ENCODE measurements around the gene FITM1. TPM values are rescaled to one million over a fixed set of nuclear protein-coding genes. Genes with fewer than 3 reads are reported as not detected.

The FITM1 gene
- total RNA-seq, 4 donors from 2014 or later: 0.68 TPM; not detected in 3

- TF ChIP-seq CTCF (IDR thresholded peaks at IDR 0.05; ENCODE audit: low read depth): no peak
These were observed 44.1 kb upstream of the FITM1 start for GRCh38 chr14:24086193-24086955.

GRCh38 chr14:24087004-24087403 lies 43.5 kb upstream of the FITM1 start:
- TF ChIP-seq CTCF (IDR thresholded peaks at IDR 0.05; ENCODE audit: low read depth): no peak

- no peak for TF ChIP-seq CTCF (IDR thresholded peaks at IDR 0.05; ENCODE audit: low read depth)
These were observed 42.4 kb upstream of the FITM1 start for GRCh38 chr14:24088095-24088494.

GRCh38 chr14:24089890-24090289 lies 40.6 kb upstream of the FITM1 start:
- no peak for TF ChIP-seq CTCF (IDR thresholded peaks at IDR 0.05; ENCODE audit: low read depth)

GRCh38 chr14:24092110-24092504 lies 38.4 kb upstream of the FITM1 start:
- TF ChIP-seq CTCF (IDR thresholded peaks at IDR 0.05; ENCODE audit: low read depth): no peak

GRCh38 chr14:24092505-24093206 lies 37.8 kb upstream of the FITM1 start:
- no peak for TF ChIP-seq CTCF (IDR thresholded peaks at IDR 0.05; ENCODE audit: low read depth)

GRCh38 chr14:24093207-24093900 lies 37.1 kb upstream of the FITM1 start:
- no peak for TF ChIP-seq CTCF (IDR thresholded peaks at IDR 0.05; ENCODE audit: low read depth)

Measured in subcutaneous adipose tissue (tissue), 4 donors.